Neural cell (in vitro differentiated cells): ENCODE results near the gene PLA2G2D.

Experiments used
- CTCF ChIP-seq: fragments of 450-650 bp; IDR thresholded peaks from 2 replicates; pipeline ENCODE4 v1.5.1; 2014; ENCODE audit warnings: antibody characterized with exemption, mild to moderate bottlenecking, moderate library complexity; ENCODE audit not compliant: poor library complexity, severe bottlenecking
- EP300 ChIP-seq: fragments of 450-650 bp; conservative IDR thresholded peaks from 2 replicates; pipeline ENCODE4 v1.6.1; 2014; ENCODE audit warnings: antibody characterized with exemption, mild to moderate bottlenecking, moderate library complexity; ENCODE audit not compliant: poor library complexity, severe bottlenecking
- EZH2 ChIP-seq: fragments of 200-600, 300-800 bp; shearing (Covaris generic), sonication (generic); IDR thresholded peaks from 2 replicates; pipeline ENCODE4 v1.6.1; 2014; ENCODE audit warnings: antibody characterized with exemption, low read length, borderline replicate concordance, mild to moderate bottlenecking; ENCODE audit not compliant: insufficient read depth, poor library complexity, severe bottlenecking
- POLR2AphosphoS5 ChIP-seq: IDR thresholded peaks from 2 replicates; pipeline ENCODE4 v1.6.1; 2012
- RAD21 ChIP-seq: fragments of 450-650 bp; conservative IDR thresholded peaks from 2 replicates; pipeline ENCODE4 v1.6.1; 2014; ENCODE audit warnings: antibody characterized with exemption, mild to moderate bottlenecking, moderate library complexity
- REST ChIP-seq: IDR thresholded peaks from 2 replicates; pipeline ENCODE4 v1.6.1; 2012; ENCODE audit warnings: borderline replicate concordance
- SMC3 ChIP-seq: fragments of 450-650 bp; conservative IDR thresholded peaks from 2 replicates; pipeline ENCODE4 v1.6.1; 2014; ENCODE audit warnings: antibody characterized with exemption, mild to moderate bottlenecking, moderate library complexity; ENCODE audit not compliant: poor library complexity

GRCh38 chr1:20112279-20113000 lies 6.9 kb downstream of the PLA2G2D start:
- TF ChIP-seq CTCF (no peak), POLR2AphosphoS5 (no peak), EP300 (no peak), REST (no peak), SMC3 (no peak), EZH2 (no peak), RAD21 (no peak)
